CD1c-positive myeloid dendritic cell (primary cell): Measurements from ENCODE around the gene KCNQ1.

ENCODE experiments used
- DNase-seq: peaks from one replicate; pipeline ENCODE4 v3.0.0-alpha.2; 2016; ENCODE audit errors: extremely low spot score

KCNQ1 gene

DNA sequence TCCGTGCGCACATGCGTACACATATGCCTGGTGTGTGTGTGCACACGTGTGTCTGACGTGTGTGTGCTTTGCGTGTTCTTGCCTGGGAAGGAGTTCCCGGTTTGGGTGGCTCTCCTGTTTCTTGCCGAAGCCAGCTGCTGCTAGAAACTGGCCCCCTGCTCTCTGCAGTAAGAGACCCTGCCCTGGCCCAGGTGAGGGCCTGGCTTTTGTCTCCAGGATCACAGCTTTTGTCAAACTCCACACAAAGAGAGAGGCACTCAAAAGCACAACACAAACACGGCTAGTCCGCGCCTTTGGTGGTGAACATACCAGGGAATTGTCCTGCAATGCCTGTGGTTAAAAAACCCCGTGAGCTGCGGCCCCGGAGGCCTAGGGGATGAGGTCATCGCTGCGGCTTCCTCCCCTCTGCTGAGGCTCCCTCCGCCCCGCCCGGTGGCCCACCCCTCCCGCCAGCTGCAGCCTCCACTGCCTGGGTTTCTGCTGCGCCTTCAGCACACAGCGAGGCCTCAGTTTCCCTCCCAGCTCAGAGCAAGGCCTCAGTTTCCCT, 88.9 kb downstream of the KCNQ1 start:
- DNase-seq, result peak; percentile 87

DNA sequence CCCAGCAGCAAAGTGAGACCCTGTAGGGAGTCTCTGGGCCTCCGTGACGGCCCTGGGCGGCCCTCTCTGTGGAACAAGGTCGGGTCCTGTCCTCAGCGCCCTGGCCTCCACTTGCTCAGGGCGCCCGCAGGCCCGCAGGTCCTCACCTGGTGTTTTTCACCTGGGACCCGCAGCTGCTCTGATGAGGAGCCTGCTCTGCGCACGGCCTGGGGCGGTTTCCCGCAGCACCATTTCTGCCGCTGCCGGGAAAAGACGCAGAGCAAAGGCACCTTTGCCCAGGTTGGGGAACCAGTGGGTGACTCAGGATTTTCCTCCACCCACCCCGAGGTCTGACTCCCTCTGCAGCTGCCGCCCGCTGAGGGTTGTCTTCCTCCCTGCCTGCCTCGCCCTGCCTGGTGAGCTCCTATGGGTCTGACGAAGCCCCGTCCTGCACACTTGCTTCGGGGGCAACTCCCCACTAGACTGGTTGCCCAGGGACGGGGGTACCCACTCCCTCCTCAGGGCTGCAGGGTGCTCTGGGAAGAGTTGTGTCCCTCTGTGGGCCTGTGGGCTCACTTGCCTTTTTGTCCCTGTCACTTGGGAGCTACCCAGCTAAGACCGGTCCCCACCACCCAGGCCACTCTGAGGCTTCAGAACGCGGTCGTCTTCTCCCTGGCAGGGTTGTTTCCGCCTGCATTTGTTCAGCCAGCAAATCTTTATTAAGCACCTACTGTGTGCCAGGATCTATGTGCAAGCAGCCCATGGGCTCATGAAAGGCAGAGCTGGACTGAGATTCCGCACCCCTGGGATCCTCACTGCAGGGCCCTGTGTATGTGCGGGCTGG, 89.5 kb downstream of the KCNQ1 start:
- DNase-seq, result peak; percentile 28

DNA sequence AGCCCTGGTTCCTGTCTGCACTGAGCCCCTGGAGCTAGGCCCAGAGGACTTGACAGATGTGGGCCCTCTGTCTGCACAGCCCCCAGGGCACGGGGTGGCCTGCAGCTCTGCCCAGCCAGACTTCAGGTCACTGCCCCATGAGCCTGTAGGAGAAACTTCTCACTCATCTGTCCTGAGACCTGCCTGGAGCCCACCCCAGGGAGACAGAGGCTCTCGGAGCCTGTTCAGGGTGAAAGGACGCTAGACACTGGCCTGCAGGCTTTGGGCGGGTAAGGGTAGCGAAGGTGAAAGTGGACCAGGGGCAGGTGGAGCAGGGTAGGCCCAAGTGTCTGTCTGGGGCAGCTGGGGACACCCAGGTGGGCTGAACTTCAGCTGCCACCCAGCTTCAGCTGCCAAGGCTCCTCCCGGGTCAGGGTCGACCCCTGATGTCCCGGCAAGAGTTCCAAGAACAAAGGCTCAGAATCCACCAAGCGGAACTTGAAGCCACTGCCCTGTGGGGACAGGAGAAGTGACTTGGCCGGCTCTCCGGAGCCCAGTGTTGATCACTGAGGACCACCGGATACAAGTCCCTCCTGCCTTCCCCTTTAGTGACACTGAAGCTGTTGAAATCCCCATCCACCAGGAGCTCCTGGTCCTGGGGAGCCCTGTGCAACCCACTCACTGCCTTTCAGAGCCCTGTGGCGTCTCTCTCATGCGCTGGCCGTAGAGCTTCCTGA, 90.3 kb downstream of the KCNQ1 start:
- DNase-seq, result no peak

DNA sequence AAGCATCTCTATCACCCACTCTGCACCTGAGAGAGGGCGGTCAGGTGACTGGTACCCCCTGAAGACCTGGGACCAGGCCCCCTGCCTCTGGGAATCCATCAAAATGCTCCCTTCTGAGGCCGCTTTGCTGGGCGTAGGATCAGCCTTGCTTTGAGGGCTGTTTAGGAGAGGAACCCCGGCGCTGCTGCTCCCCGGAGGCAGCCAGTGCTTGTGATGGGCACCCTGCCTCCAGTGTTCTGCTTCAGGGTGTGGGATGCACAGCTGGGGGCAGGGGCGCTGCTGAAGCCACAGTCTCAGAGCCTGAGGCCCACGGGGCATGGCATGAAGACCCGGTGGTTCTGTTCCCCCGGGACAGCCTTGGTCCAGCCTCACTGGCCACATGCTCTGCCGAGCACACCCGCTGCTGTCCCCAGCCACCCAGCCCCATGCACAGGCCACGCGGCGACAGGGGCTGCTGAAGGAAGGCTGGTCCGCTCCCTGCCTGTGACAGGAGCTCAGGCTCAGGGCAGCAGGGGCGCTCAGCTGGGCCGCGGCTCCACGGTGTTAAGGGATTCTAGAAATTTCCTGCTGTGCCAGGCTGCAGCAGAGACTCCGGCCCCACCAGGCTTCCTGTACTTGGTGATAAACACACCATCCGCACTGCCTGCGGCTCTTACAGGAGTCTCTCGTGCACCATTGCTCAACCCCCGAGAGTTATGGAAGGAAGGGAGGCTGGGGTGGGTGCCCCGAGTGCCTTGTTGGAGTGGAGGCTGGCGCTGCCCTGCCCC, 91.0 kb downstream of the KCNQ1 start:
- DNase-seq, result no peak

DNA sequence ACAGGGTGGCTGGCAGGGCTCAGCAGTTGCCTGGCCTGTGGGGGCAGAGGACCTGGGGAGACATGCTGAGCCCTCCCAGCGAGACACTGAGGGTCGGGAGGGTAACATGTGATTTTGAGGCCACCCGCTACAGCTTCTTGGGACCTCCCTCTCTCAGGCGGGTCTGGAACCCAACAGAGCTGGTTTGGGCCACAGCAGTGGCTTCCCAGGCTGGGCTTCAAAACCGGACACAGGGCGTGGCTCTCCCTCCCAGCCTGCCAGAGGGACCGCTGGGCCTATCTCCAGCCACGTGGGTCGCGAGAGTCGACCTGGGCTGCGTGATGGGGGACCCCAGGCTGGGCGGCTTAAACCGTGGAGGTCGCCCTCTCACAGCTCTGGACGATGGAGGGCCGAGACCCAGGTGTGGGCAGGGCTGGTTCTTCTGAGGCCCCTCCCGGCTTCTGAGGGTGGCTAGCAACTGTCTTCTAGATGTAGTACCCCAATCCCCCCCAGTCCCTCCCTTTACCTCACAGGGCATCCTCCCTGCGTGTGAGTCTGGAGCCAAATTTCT, 91.7 kb downstream of the KCNQ1 start:
- DNase-seq, result no peak

DNA sequence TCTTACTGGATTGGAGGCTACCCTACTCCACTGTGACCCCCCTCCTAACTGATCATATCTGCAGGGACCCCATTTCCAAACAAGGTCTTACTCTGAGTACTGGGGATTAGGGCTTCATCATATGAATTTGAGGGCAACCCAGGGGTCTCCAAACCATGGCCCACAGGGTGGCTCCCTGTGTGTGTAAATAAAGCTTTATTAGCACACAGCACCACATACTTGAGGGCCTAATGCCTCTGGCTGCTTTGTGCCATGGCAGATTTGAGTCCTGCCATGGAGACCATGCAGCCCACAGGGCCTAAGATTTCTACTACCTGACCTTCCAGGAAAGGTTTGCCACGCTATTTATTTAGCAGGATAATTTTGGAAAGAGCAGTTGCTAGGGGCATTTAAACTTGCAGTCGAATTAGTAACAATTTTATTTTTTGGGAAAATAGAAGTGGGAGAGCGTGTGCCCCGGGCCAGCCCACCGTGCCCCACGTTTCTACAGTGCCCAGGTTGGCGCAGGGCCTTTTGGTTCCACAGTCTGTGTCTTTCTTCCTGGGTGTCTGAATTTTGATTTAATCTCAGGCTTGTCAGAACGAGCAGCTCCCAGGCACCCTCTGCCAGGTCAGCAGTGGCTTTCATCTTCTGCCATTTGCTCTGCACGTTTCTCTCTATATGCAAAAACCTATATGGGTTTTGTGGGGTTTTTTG, 92.3 kb downstream of the KCNQ1 start:
- no peak for DNase-seq

DNA sequence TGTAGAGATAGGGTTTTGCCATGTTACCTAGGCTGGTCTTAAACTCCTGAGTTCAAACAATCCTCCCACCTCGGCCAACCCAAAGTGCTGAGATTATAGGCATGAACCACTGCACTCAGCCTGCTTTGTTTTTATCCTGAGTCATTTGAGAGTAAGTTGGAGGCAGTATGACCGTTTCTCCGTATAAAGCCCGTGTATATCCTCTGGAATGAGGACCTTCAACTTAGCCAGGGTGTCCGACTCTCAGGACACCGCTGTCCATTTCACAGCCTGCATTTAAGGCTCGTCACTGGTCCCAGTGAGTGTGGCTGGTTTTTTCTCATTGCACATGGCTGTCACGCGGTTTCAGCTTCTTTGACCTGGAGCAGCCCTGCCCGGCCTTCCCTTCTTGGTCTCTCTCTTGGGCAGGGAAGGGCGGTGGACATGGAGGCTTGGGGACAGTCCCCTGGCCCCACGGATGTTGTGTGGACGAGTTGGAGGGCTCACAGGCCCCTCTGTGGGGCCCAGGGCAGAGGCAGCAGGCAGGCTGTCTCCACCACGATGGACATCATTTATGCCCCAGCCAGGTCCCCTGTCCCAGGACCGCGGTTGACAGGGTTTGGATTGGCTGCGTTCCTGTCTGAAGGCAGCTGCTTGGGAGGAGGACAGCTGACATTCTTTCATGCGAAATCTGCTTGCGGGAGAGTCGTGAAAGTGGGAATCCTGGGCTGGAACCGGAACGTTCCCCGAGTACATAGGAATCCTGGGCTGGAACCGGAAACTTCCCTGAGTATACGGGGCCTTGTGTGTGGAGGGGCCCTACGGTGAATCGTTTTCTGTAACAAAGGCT, 93.3 kb downstream of the KCNQ1 start:
- no peak for DNase-seq

DNA sequence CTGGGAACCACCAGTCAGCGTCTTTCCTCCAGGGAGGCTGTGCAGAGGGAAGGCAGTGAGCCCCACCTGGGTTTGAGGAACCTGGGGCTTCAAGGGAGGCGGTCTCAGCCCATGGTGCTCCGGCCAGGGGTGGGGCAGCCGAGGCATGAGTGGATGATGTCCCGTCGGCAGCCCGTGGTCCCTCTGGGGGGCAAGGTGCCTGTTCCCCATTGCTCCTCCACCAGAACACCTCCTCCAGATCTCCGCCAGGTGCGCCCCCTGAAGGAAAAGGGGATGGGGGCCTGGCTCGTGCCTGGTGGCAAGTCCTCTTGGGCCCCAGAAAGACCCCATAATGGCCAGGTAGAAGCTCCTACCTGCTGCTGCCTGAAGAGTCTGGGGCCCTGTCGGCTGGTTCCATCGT, 94.1 kb downstream of the KCNQ1 start:
- no peak for DNase-seq

DNA sequence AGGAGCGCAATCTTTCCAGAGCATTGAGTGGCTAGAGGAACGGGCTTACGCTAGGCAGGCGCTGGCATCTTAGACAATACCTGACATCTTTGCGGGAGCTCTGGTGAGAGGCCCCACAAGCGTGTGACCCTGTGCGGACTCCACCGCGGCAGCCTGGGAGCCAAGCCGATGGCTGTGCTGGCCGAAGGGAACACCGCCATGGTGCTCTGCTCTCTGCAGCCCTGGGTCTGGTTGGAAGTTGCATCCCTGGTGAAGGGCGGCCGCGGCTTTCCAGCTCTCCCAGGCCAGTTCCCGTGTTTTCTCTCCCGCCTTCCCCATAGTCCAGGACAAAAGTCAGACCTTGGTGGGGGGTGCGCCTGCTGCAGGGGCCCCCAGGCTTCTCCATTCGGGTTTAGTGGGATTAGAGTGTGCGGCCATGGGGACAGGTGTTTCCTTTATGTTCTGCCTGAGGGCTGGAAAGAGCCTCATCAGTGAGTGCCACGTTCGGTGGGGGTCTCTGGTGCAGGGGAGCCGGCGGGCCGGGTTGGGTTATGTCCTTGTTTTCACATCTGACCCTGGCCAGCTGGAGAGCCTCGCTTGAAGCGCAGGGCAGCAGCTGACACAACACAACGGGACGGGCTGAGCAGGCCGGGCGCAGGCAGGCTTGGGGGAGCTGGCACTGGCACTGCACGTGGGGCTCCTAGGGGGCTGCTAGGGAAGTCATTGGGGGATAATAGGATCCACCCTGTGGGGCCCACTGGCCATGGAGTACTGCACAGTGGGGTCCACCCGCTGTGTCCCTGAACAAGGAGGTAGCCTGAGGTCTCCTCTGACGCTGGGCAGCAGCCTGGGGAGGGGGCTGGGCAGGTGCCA, 94.8 kb downstream of the KCNQ1 start:
- no peak for DNase-seq

DNA sequence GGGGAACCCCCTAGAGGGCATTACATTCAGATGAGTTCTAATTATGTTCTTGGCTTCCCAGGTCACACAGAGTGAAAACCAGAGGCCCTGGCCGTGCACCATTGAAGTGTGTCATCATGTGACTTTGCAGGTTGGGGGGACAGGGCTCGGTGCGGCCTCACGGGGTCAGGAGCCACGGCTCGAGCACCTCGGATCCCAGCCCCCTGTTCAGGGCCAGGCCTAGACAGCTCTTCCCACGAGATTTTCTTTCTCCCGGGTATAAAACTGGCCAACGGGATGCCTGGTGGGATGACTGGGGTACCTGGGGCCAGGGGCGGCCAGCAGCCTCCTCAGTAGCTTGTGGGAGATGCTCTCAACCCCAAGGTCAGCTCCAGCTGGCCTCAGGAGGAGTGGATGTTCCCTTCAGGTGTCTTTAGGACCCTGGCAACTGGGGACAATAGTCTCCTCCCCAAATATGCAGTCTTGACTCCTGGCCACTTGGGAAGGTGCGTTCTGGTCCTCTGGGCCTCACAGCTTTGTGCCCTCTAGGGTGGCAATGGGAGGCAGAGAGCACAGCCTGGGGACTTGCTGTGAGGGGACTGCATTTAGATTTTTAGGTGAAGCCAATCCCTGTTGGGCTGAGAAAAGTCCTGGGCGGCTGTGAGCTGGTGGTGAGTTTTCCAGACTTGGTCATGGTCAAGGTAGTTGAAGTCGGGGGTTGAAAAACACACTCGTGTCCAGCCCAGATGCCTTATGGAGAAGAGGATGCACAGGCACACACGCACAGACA, 95.6 kb downstream of the KCNQ1 start:
- DNase-seq, result no peak

DNA sequence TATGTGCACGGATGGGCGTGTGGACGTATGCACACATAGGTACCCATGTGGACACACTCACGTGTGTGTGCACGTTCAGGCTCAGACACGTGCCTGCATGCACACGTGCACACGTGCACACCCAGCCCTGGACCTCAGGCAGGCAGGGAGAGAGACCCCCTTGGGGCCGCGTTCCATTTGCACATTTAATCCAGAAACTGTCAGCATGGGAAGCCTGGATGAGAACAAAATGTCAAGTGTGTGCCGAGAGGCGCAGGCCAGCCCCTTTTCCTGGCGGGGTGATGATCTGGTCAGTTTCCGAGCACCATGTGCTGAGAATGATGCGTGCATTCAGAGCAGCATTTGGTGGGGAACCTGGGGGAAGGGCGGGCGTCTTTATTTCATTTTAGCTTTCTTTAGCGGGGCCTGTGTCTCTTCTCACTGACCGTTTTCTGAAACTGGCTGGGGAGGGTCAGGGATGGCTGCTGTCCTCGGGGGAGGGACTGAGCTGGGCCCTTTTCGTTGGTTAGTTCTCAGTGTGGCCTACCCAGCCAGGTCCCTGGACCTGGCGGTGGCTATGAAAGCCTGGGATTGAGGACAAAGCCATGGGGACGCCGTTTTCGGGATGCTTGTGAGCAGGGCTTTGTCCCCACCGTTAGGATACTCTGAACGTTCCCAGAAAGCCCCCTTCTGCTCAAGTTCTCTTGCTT, 96.3 kb downstream of the KCNQ1 start:
- no peak for DNase-seq

DNA sequence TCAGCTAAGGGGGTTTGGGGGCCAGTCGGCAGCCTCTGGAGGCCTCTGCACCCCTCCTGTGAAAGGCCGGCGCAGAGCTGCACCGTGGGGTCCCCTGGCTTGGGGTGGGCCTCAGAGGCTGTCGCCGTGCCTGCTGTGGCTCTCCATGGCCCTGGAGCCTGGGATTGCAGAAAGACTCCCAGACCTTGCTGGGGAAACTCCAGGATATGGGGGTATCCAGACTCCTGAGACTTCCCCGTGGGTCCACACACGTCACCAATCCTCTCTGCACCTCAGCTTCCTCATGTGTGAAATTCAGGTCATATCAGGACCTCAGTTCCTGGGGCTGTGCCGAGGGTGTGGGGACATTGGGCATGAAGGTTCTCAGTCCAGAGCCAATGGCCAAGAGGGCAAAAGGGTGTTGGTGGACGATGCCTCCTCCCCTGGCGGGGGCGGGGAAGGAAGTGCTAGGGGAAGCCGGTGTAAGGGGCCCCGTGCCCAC, 97.1 kb downstream of the KCNQ1 start:
- no peak for DNase-seq

DNA sequence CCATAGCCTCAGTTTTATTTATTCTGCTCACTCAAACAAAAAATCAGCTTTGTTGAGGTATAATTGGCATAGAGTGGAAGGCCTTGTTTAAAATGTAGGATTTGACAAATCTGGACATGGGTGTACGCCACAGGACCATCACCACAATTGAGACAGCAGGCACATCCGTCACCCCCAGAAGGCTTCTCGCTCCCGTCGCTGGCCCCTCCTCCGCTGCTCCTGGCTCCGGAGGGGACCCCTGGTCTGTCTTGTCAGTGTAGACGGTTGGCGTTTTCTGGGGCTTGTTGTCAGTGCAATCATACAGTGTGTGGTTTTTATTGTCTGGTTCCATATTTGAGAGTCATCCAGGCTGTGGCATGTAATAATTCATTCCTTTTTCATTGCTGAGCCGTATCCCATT, 97.6 kb downstream of the KCNQ1 start:
- DNase-seq, result no peak

DNA sequence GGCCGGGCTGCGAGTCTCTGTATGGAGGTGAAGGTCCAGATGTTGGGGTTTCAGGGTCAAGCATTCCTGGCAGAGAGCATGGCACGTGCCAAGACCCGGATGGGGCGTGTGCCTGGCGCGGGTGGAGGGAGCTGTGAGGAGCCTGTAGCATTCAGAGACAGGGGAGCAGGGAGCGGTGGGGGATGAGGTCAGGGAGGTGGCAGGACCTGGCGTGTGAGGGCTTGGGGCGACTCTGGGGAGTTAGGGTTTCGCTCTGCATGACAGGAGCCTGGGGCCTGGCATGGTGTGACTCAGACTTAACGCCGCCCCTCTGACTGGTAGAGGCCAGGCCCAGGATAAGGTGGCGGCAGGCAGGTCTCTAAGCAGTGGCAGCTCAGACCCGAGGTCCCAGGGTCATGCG, 103.0 kb downstream of the KCNQ1 start:
- no peak for DNase-seq

DNA sequence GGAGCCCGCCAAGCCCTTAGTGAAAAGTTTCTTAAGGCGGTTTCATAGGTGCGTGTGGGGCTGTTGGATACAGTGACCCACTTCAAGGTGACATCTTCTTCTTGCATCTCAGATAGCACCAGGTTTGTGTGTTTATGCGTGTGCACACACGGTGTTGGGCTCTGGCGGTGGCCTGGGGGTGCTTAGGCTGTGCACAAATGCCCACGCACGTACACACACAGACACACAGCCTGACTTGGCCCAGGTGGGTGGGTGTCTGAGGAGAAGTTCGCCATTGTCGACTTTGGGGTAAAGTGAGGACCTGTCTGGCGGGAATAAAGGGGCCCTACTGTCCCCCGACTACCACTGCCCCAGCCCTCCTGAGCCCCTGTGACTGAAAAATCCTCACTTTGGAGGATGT, 103.8 kb downstream of the KCNQ1 start:
- DNase-seq, result no peak

DNA sequence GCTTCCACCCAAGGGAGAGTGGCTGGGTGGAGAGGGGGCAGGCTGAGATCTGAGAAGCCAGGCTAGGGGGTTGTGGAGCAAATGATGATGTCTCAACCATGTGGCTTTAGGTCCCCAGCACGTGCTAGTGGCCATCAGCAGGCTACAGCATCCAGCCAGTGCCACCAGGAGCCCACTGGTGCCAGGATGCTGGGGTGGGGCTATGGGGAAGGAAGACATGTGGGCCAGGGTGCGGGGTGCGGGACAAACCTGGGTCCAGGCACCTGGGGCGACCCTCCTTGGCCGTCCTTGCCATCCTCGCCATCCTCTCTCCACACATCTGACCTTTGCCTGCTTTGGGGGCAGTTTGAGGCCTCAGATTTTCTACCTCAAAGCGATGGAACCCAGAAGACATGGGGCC, 104.3 kb downstream of the KCNQ1 start:
- no peak for DNase-seq

DNA sequence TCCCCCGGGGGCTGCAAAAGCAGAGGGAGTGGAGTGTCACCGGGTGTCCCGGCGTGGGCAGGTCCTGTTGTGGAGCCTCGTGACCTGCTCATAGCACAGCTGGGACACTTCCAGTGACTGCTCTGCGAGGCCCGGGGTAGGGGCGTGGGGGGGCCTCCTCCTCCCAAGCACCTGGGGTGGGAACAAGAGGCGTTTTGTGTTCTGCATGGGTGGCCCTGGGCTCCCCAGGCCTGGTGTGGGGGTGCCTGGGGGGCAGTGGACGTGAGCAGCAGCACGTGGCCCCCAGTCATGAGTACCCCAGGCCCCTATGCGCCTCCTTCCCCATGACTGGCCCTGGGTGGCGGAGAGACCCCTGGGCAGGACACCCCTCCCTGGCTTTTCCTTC, 104.7 kb downstream of the KCNQ1 start:
- no peak for DNase-seq
